HepG2 (cell line): ENCODE results near the gene NCOA6. TPM values are rescaled to one million over a fixed set of nuclear protein-coding genes. Genes with fewer than 3 reads are reported as not detected.

ENCODE experiments used
- ATAC-seq: fragments of 200-7000 bp; cut with Tn5 transposase; 3 replicates; pipeline ENCODE4 v1.9.1; 2020; ENCODE audit warnings: mild to moderate bottlenecking, moderate library complexity
- BruUV-seq: library from RNA; stranded (reverse); fragments of 400-500 nt; replicated peaks from 2 replicates; lab custom pipeline; 2021; lab: Mats Ljungman, UMichigan
- CTCF ChIA-PET: fragments of 300-600 bp; formaldehyde crosslinking; extraction: SDS; loops from one replicate; lab custom pipeline; 2021; ENCODE audit warnings: low total read pairs, inconsistent platforms, low intra/inter-chr PET ratio; lab: Yijun Ruan, JAX
- POLR2A ChIA-PET: fragments of 350-600 bp; sonication (Branson Sonifier 250); formaldehyde crosslinking; loops from one replicate; lab custom pipeline; 2020; ENCODE audit warnings: antibody characterized with exemption, inconsistent platforms; lab: Yijun Ruan, JAX
- DNase-seq: peaks from one replicate; pipeline ENCODE4 v3.0.0-alpha.2; 2015; ENCODE audit warnings: low spot score
- FAIRE-seq: peaks from 3 replicates; lab custom pipeline; 2011; peaks lifted over from hg19 to GRCh38; lab: Jason Lieb, UNC
- H2AFZ ChIP-seq: one replicate; pipeline ENCODE4 v1.6.1; 2011; ENCODE audit warnings: low read length, inconsistent platforms
- H3K27ac ChIP-seq: fragments of 300-600 bp; 3 replicates; pipeline ENCODE4 v1.8.0; 2011; ENCODE audit warnings: mixed run types, mild to moderate bottlenecking, mixed read lengths, low read length, inconsistent platforms; ENCODE audit not compliant: insufficient read depth; ENCODE audit errors: extremely low read length
- H3K27me3 ChIP-seq, 2 experiments: fragments of 200-600 bp in 1 of 2; 2 replicates in 1 of 2; 3 replicates in 1 of 2; pipeline versions ENCODE4 v1.6.0 to v1.8.0; 2011; ENCODE audit warnings: low read length in 2 of 2, mild to moderate bottlenecking in 2 of 2, moderate library complexity in 2 of 2, inconsistent platforms in 1 of 2; ENCODE audit not compliant: insufficient read depth in 2 of 2, control insufficient read depth in 1 of 2
- H3K36me3 ChIP-seq, 2 experiments: fragments of 200-600 bp in 1 of 2; replicated peaks in 1 of 2; 2 replicates in 1 of 2; 3 replicates in 1 of 2; pipeline versions ENCODE4 v1.5.1 to v1.8.0; 2011; ENCODE audit warnings: low read length in 2 of 2, inconsistent platforms in 1 of 2; ENCODE audit not compliant: insufficient read depth in 2 of 2, control insufficient read depth in 1 of 2
- H3K4me1 ChIP-seq: 2 replicates; pipeline ENCODE4 v1.5.1; 2012; ENCODE audit warnings: low read length, inconsistent platforms; ENCODE audit not compliant: insufficient read depth
- H3K4me2 ChIP-seq: 2 replicates; pipeline ENCODE4 v1.6.0; 2011; ENCODE audit warnings: low read depth, low read length, inconsistent platforms
- H3K4me3 ChIP-seq, 3 experiments: fragments of 200-600 bp in 1 of 3; sonication (generic), shearing (Covaris generic) in 1 of 3; replicated peaks in 1 of 3; 2 replicates each; pipeline ENCODE4 v1.5.1; 2011 to 2016; ENCODE audit warnings: low read length in 3 of 3, inconsistent platforms in 2 of 3, low read depth in 2 of 3, mild to moderate bottlenecking in 2 of 3, control low read depth in 1 of 3, mixed read lengths in 1 of 3; ENCODE audit not compliant: insufficient read depth in 1 of 3
- H3K79me2 ChIP-seq: one replicate; pipeline ENCODE4 v1.6.1; 2011; ENCODE audit warnings: low read length, inconsistent platforms; ENCODE audit not compliant: insufficient read depth
- H3K9ac ChIP-seq: 2 replicates; pipeline ENCODE4 v1.6.0; 2011; ENCODE audit warnings: mild to moderate bottlenecking, low read depth, low read length, inconsistent platforms; ENCODE audit not compliant: insufficient read depth
- H3K9me3 ChIP-seq: 2 replicates; pipeline ENCODE4 v1.5.1; 2012; ENCODE audit warnings: mild to moderate bottlenecking, low read length
- H4K20me1 ChIP-seq: 2 replicates; pipeline ENCODE4 v1.6.0; 2011; ENCODE audit warnings: inconsistent platforms, mild to moderate bottlenecking, low read length, moderate library complexity; ENCODE audit not compliant: insufficient read depth
- ATM ChIP-seq: fragments of 450-650 bp; IDR thresholded peaks from 2 replicates; pipeline ENCODE4 v1.7.1; 2017; ENCODE audit warnings: mild to moderate bottlenecking, borderline replicate concordance
- BHLHE40 ChIP-seq: IDR thresholded peaks from 2 replicates; pipeline ENCODE4 v1.6.1; 2011; ENCODE audit warnings: low read length, improper control_type of control experiment
- BORCS8-MEF2B ChIP-seq: sonication (generic); formaldehyde crosslinking; IDR thresholded peaks from 2 replicates; pipeline ENCODE4 v1.8.0; 2022; ENCODE audit warnings: mild to moderate bottlenecking, missing genetic modification reagents
- DRAP1 ChIP-seq: IDR thresholded peaks from 2 replicates; pipeline ENCODE4 v1.6.1; 2016; ENCODE audit warnings: missing genetic modification reagents, missing compliant biosample characterization
- FOXK1 ChIP-seq: sonication (generic); formaldehyde crosslinking; IDR thresholded peaks from 2 replicates; pipeline ENCODE4 v1.4.0; 2020; ENCODE audit warnings: low read depth, missing genetic modification reagents, borderline replicate concordance
- HMG20B ChIP-seq: conservative IDR thresholded peaks from 2 replicates; pipeline ENCODE4 v1.6.1; 2016; ENCODE audit warnings: missing genetic modification reagents, missing compliant biosample characterization
- IKZF5 ChIP-seq: IDR thresholded peaks from 2 replicates; pipeline ENCODE4 v1.6.1; 2018; ENCODE audit warnings: missing genetic modification reagents, mild to moderate bottlenecking, missing compliant biosample characterization
- KAT8 ChIP-seq: IDR thresholded peaks from 2 replicates; pipeline ENCODE4 v1.6.1; 2016; ENCODE audit warnings: missing genetic modification reagents, missing compliant biosample characterization
- MIER2 ChIP-seq: IDR thresholded peaks from 2 replicates; pipeline ENCODE4 v1.6.1; 2016; ENCODE audit warnings: missing biosample characterization, missing genetic modification reagents
- MTF1 ChIP-seq: sonication (generic); formaldehyde crosslinking; IDR thresholded peaks from 2 replicates; pipeline ENCODE4 v1.5.0; 2020; ENCODE audit warnings: missing genetic modification reagents
- MTF2 ChIP-seq: sonication (generic); formaldehyde crosslinking; IDR thresholded peaks from 2 replicates; pipeline ENCODE4 v1.5.0; 2020; ENCODE audit warnings: missing genetic modification reagents, borderline replicate concordance
- TARDBP ChIP-seq: sonication (generic); formaldehyde crosslinking; IDR thresholded peaks from 2 replicates; pipeline ENCODE4 v1.8.0; 2022; ENCODE audit warnings: mild to moderate bottlenecking, missing genetic modification reagents
- ZC3H13 ChIP-seq: sonication (generic); formaldehyde crosslinking; IDR thresholded peaks from 2 replicates; pipeline ENCODE4 v1.8.1; 2023; ENCODE audit warnings: mild to moderate bottlenecking, missing genetic modification reagents, moderate library complexity
- ZEB1 ChIP-seq: IDR thresholded peaks from 2 replicates; pipeline ENCODE4 v1.6.1; 2012; ENCODE audit warnings: mild to moderate bottlenecking, low read depth, inconsistent platforms; ENCODE audit not compliant: insufficient replicate concordance
- ZFP41 ChIP-seq: sonication (generic); formaldehyde crosslinking; IDR thresholded peaks from 2 replicates; pipeline ENCODE4 v1.4.0; 2020; ENCODE audit warnings: mild to moderate bottlenecking, missing genetic modification reagents, borderline replicate concordance
- ZKSCAN8 ChIP-seq: IDR thresholded peaks from 2 replicates; pipeline ENCODE4 v1.6.1; 2016; ENCODE audit warnings: borderline replicate concordance, missing genetic modification reagents, missing compliant biosample characterization
- ZNF12 ChIP-seq: sonication (generic); formaldehyde crosslinking; IDR thresholded peaks from 2 replicates; pipeline ENCODE4 v1.5.0; 2020; ENCODE audit warnings: missing genetic modification reagents
- ZNF138 ChIP-seq: sonication (generic); formaldehyde crosslinking; IDR thresholded peaks from 2 replicates; pipeline ENCODE4 v1.5.0; 2020; ENCODE audit warnings: mild to moderate bottlenecking, low read depth, missing genetic modification reagents
- ZNF644 ChIP-seq: IDR thresholded peaks from 2 replicates; pipeline ENCODE4 v1.6.1; 2016; ENCODE audit warnings: low read depth
- ZNF672 ChIP-seq: sonication (generic); formaldehyde crosslinking; IDR thresholded peaks from 2 replicates; pipeline ENCODE4 v1.8.1; 2022; ENCODE audit warnings: missing genetic modification reagents
- ZSCAN30 ChIP-seq: sonication (generic); formaldehyde crosslinking; IDR thresholded peaks from 2 replicates; pipeline ENCODE4 v1.5.0; 2020; ENCODE audit warnings: mild to moderate bottlenecking, missing genetic modification reagents
- WGBS: methylation state at CpG from one replicate; pipeline ENCODE4 v1.1.6; 2017; ENCODE audit warnings: low lambda C conversion rate; 5-methylcytosine and 5-hydroxymethylcytosine counted together
- in situ Hi-C: cut with HindIII; loops from 2 replicates; pipeline ENCODE4 v1.10.0; 2017; ENCODE audit warnings: low pct_unique_long_range_greater_than_20kb; ENCODE audit not compliant: extremely low pct_ligation_motif_present
- intact Hi-C: fragments of 100-400 bp; cut with micrococcal nuclease; formaldehyde crosslinking; loops from one replicate; pipeline ENCODE4 v1.10.0; 2022; ENCODE audit not compliant: unreplicated experiment
- polyA plus RNA-seq, 8 experiments: library from polyadenylated mRNA; depleted of rRNA in 3 of 8; stranded (reverse) in 7 of 8; unstranded in 1 of 8; fragments of >200 nt; fragmentation: Illumina TruSeq in 4 of 8; extraction: Trizol in 4 of 8; gene quantifications; 2 replicates each; pipeline versions ENCODE4 v1.2.1 to v1.2.3, GENCODE V29; 2011 to 2016; ENCODE audit warnings: low read depth in 4 of 8, missing spikeins in 1 of 8, mixed read lengths in 1 of 8; ENCODE audit not compliant: insufficient read depth in 1 of 8
- total RNA-seq, 5 experiments: library from RNA; depleted of rRNA; stranded (reverse); fragments of >200 nt; fragmentation: Illumina TruSeq; extraction: Trizol; gene quantifications; 2 replicates each; pipeline ENCODE4 v1.2.3, GENCODE V29; 2016; ENCODE audit warnings: low read depth in 1 of 5
- TF ChIP-seq, protein P1 (sequence below), 2 experiments: sonication (generic) in 1 of 2; formaldehyde crosslinking in 1 of 2; IDR thresholded peaks; 2 replicates each; pipeline versions ENCODE4 v1.5.1 to v1.6.1; 2011 to 2020; ENCODE audit warnings: borderline replicate concordance in 1 of 2, low read depth in 1 of 2, low read length in 1 of 2, mild to moderate bottlenecking in 1 of 2, missing genetic modification reagents in 1 of 2, moderate library complexity in 1 of 2

Gene NCOA6
- total and polyA plus RNA-seq, 2 of the 13 experiments (the other 11 are each of a cell fraction or from before 2014, with no cell fraction given) = 11.2 to 29.3 TPM

DNA sequence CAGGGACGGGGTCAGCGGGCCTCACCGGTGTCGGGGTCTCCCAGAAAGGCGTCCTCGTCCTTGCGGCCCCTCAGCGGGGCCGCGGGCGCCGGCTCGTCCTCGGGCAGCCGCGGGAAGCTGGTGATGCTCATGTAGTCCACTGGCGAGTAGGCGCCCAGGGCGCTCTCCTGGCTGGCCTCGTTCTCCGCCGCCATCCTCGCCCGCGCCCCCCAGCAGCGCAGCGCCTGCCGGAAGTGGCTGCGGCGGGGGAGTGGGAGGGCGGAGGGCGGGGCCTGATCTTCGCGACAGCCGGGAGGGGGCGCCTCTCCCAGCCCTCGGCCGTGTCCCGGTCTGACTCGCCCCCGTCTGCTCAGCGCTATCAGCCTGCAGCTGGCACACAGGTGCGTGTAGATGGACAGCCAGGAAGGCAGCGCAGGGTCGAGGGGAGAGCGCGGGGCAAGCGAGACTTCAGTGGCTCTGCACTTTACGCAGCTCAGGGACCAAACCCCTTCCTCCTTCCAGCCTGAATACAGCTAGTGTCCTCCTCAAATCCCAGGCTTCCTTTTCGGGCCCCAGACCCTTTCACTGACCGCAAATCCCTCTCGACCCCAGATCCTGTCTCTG is 47.3 kb upstream of the NCOA6 start, which contains the start of gene GGT7:
Gene GGT7 (minus strand): TSS at position 235 of the 603 bp plus-strand sequence. CDS start 41 bp downstream, at position 194.
- Histone ChIP-seq H3K27me3 (peaks cover 0 to 5% of the 10 kb centered on the region in 2 experiments; a peak in 1 of 5 replicates), H3K36me3 (no peaks in the 10 kb centered on the region), H3K4me2 (peak within 1 kb of the TSS; percentile 99), H4K20me1 (no peaks in the 10 kb centered on the region), H3K4me1 (peaks cover 46% of the 10 kb centered on the region), H3K9me3 (no peaks in the 10 kb centered on the region), H3K9ac (peak within 1 kb of the TSS; percentile 69), H2AFZ (peak within 1 kb of the TSS; percentile 73), H3K4me3 (peak within 1 kb of the TSS; percentile 69 to 83 (median 72)), H3K79me2 (peaks cover 18% of the 10 kb centered on the region), H3K27ac (no peak within 1 kb of the TSS)
- DNase-seq = peak; percentile 81
- ChIA-PET CTCF (interaction anchor here (1.3 to 6.7 kb wide), 5 partner anchors 75 to 397 kb away, joined by 5 to 123 read pairs (median 7); partner anchors contain the start of genes GSS, MYH7B and TRPC4AP), POLR2A (interaction anchor here (0.6 to 1.9 kb wide), 3 partner anchors 47 to 221 kb away, joined by 3 to 11 read pairs (median 6); partner anchors contain the start of genes GSS, MYH7B and NCOA6)
- peak; percentile 71 for ATAC-seq
- in situ Hi-C loops = loop anchor here (5.0 to 10.0 kb wide), 3 partner anchors 85 to 392 kb away; partner anchors contain the start of genes GSS, MYH7B and TRPC4AP
- 3% methylated on average over 23 of the region's 52 CpGs for WGBS
- intact Hi-C loops = no loop called here
- FAIRE-seq = no peak
- BruUV-seq = no TSS peak
- peak; percentile 96 for TF ChIP-seq KAT8 (CRISPR knock-in tag)
- TF ChIP-seq HMG20B = peak; percentile 54; the same call in 1 of the 2 replicates
- TF ChIP-seq MTF1 (CRISPR knock-in tag) = no peak
- no peak for TF ChIP-seq ZEB1
- TF ChIP-seq ZSCAN30 (CRISPR knock-in tag) = no peak
- no peak; the same call in 1 of the 2 replicates for TF ChIP-seq ZNF138 (CRISPR knock-in tag)
- TF ChIP-seq ZKSCAN8 (CRISPR knock-in tag) = peak; percentile 95
- TF ChIP-seq ZNF12 (CRISPR knock-in tag) = no peak
- TF ChIP-seq, protein P1, sequence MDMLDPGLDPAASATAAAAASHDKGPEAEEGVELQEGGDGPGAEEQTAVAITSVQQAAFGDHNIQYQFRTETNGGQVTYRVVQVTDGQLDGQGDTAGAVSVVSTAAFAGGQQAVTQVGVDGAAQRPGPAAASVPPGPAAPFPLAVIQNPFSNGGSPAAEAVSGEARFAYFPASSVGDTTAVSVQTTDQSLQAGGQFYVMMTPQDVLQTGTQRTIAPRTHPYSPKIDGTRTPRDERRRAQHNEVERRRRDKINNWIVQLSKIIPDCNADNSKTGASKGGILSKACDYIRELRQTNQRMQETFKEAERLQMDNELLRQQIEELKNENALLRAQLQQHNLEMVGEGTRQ (IDR thresholded peaks at IDR 0.05; ENCODE audit: low read depth, low read length) = no peak
- TF ChIP-seq, protein P1 (CRISPR knock-in tag; IDR thresholded peaks at IDR 0.05; ENCODE audit: borderline replicate concordance) = peak; percentile 13; the same call in 1 of the 2 replicates
- peak; percentile 76; the same call in 1 of the 2 replicates for TF ChIP-seq BORCS8-MEF2B (CRISPR knock-in tag)
- TF ChIP-seq ZNF644 (CRISPR knock-in tag) = no peak
- no peak for TF ChIP-seq ZFP41 (CRISPR knock-in tag)
- peak; percentile 87 for TF ChIP-seq ZC3H13 (CRISPR knock-in tag)
- TF ChIP-seq DRAP1 (CRISPR knock-in tag) = peak; percentile 71
- no peak for TF ChIP-seq ZNF672 (CRISPR knock-in tag)
- TF ChIP-seq MIER2 = peak; percentile 79; the same call in 1 of the 2 replicates
- peak; percentile 87 for TF ChIP-seq MTF2 (CRISPR knock-in tag)
- peak; percentile 85; the same call in 1 of the 2 replicates for TF ChIP-seq FOXK1 (CRISPR knock-in tag)
- TF ChIP-seq TARDBP = peak; percentile 88; the same call in 1 of the 2 replicates
- peak; percentile 89 for TF ChIP-seq IKZF5 (CRISPR knock-in tag)
- peak; percentile 34; the same call in 1 of the 2 replicates for TF ChIP-seq BHLHE40
- no peak for TF ChIP-seq ATM
